OCI-LY7 (cell line): ENCODE results near the gene B4GALNT2.

Source experiments
- CTCF ChIP-seq: fragments of 200-600 bp; sonication (generic); conservative IDR thresholded peaks from 2 replicates; pipeline ENCODE4 v1.5.1; 2014; ENCODE audit warnings: mild to moderate bottlenecking, antibody characterized with exemption, low read length, moderate library complexity, mixed read lengths
- EZH2phosphoT487 ChIP-seq: fragments of 200-600 bp; sonication (generic); IDR thresholded peaks from 2 replicates; pipeline ENCODE4 v1.6.1; 2018; ENCODE audit warnings: low read depth, borderline replicate concordance, mild to moderate bottlenecking, mixed run types, antibody characterized with exemption, low read length, moderate library complexity, mixed read lengths

- no peak for TF ChIP-seq CTCF
- TF ChIP-seq EZH2phosphoT487, result no peak
Measured at GRCh38 chr17:49120166-49120565, 12.4 kb upstream of the B4GALNT2 start.
